Astrocyte of the cerebellum (primary cell): ENCODE data around the gene RAB30.
"Not testable (repeated sequence)": the region's sequence is repeated elsewhere in the genome, so short reads cannot be mapped to it uniquely, and the experiment has no call there.

Experiments
- DNase-seq: peaks from one replicate; pipeline ENCODE4 v3.0.0-alpha.2; 2011; ENCODE audit warnings: low read depth
- H3K4me3 ChIP-seq: 2 replicates; pipeline ENCODE4 v1.5.1; 2011; ENCODE audit warnings: mild to moderate bottlenecking, low read depth, low read length, moderate library complexity
- in situ Hi-C: cut with HindIII; loops from 2 replicates; pipeline ENCODE4 v1.10.0; 2017; ENCODE audit warnings: low sequenced_read_pairs
- TF ChIP-seq, protein P1 (sequence below): IDR thresholded peaks from 2 replicates; pipeline ENCODE4 v1.5.1; 2012; ENCODE audit warnings: low read length, low read depth, moderate library complexity, mild to moderate bottlenecking; ENCODE audit errors: missing control alignments

Gene RAB30

DNA sequence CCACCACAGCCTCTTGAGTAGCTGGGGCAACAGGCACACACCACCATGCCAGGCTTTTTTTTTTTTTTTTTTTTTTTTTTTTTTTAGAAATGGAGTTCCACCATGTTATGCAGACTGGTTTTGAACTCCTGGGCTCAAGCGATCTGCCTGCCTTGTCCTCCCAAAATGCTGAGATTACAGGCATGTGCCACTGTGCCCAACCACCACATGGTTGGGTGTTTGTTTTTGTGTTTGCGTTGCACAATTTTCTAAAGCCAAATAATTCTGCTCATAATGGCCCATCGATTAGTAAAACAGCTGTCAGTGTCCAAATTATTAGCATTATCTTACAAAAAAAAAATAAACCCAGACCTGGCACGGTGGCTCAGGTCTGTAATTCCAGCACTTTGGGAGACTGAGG, 104.3 kb downstream of the RAB30 start:
- DNase-seq: no peak
- H3K4me3 ChIP-seq: no peak overlapping the region
- TF ChIP-seq, protein P1, sequence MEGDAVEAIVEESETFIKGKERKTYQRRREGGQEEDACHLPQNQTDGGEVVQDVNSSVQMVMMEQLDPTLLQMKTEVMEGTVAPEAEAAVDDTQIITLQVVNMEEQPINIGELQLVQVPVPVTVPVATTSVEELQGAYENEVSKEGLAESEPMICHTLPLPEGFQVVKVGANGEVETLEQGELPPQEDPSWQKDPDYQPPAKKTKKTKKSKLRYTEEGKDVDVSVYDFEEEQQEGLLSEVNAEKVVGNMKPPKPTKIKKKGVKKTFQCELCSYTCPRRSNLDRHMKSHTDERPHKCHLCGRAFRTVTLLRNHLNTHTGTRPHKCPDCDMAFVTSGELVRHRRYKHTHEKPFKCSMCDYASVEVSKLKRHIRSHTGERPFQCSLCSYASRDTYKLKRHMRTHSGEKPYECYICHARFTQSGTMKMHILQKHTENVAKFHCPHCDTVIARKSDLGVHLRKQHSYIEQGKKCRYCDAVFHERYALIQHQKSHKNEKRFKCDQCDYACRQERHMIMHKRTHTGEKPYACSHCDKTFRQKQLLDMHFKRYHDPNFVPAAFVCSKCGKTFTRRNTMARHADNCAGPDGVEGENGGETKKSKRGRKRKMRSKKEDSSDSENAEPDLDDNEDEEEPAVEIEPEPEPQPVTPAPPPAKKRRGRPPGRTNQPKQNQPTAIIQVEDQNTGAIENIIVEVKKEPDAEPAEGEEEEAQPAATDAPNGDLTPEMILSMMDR: no peak
- in situ Hi-C loops: no loop called here

DNA sequence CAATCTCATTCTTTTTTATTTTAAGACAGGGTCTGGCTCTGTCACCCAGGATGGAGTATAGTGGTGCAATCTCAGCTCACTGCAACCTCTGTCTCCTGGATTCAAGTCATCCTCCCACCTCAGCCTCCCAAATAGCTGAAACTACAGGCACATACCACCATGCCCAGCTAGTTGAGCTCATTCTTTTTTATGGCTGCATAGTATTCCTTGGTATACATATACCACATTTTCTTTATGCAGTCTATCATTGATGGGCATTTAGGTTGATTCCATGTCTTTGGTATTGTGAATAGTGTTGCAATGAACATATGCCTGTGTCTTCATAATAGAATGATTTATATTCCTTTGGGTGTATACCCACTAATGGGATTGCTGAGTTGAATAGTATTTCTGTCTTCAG, 109.7 kb downstream of the RAB30 start:
- H3K4me3 ChIP-seq, DNase-seq, in situ Hi-C loops: not testable (repeated sequence)

DNA sequence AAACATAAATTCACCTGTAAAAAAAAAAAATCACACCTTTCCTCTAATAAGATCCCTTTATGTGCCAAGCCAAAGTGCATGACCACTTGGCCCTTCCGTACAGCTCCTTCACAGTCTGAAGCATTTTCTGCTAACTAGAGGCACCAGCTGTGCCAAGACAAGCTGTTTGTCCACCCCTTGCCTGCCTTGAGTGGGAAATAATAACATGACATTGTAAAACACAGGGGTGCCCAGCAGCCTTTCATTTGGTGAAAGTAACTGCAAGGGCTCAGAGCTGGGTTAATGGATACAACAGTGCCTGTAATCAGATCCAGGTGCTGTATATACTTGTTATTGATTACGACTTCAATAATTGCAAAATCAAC, 110.9 kb downstream of the RAB30 start:
- H3K4me3 ChIP-seq: no peak overlapping the region
- no peak for DNase-seq
- TF ChIP-seq, protein P1: no peak
- in situ Hi-C loops: no loop called here

GRCh38 chr11:82959987-82960778, 111.5 kb downstream of the RAB30 start:
- H3K4me3 ChIP-seq: no peak overlapping the region
- DNase-seq: no peak
- TF ChIP-seq, protein P1: no peak
- in situ Hi-C loops: no loop called here

GRCh38 chr11:82955736-82956453, 115.8 kb downstream of the RAB30 start:
- H3K4me3 ChIP-seq, DNase-seq, in situ Hi-C loops: not testable (repeated sequence)

- DNase-seq, H3K4me3 ChIP-seq, in situ Hi-C loops: not testable (repeated sequence)
Measured at GRCh38 chr11:82950502-82950901, 121.2 kb downstream of the RAB30 start.

DNA sequence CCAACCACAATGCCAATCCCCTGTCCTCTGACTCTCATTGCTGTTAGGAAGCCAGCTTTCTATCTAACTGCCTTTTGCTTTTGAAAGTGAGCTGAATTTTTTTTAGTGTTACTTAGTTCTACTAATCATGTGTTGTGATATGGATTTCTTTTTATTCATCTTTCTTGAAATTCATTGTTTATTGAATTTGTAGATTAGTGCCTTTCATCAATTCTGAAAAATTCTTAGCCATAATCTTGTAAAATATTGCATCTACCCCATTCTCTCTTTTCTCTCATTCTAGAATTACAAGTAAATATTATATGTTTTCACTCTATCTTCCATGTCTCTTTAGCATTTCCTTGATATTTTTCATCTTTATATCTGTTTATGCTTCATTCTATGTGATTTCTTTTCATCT, 122.3 kb downstream of the RAB30 start:
- H3K4me3 ChIP-seq: no peak overlapping the region
- TF ChIP-seq, protein P1: no peak
- DNase-seq: no peak
- in situ Hi-C loops: no loop called here

- no peak for DNase-seq
- H3K4me3 ChIP-seq: no peak overlapping the region
- TF ChIP-seq, protein P1: no peak
- in situ Hi-C loops: no loop called here
Measured at GRCh38 chr11:82945682-82946081, 126.0 kb downstream of the RAB30 start.

DNA sequence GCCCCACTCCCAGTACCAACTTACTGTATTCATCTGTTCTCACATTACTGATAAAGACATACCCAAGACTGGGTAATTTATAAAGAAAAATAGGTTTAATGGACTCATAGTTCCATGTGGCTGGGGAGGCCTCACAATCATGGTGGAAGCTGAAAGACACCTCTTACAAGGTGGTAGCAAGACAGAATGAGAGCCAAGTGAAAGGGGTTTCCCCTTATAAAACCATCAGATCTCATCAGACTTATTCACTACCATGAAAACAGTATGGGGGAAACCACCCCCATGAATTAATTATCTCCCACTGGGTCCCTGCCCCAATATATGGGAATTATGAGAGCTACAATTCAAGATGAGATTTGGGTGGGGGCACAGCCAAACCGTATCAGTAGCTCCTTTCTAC, 126.7 kb downstream of the RAB30 start:
- H3K4me3 ChIP-seq, in situ Hi-C loops, DNase-seq: not testable (repeated sequence)
